Mesenchymal stem cell (in vitro differentiated cells and primary cell): Measurements from ENCODE around the gene KLK10.

Source experiments
- DNase-seq: peaks from one replicate; pipeline ENCODE4 v3.0.0-alpha.2; 2013
- H2AFZ ChIP-seq: one replicate; pipeline ENCODE4 v1.6.1; 2013; ENCODE audit warnings: low read depth, mild to moderate bottlenecking, control low read depth, inconsistent platforms, low read length, moderate library complexity
- H2AK5ac ChIP-seq: 2 replicates; pipeline ENCODE4 v1.6.1; 2013; ENCODE audit warnings: low read length, moderate library complexity, mild to moderate bottlenecking, inconsistent platforms; ENCODE audit not compliant: severe bottlenecking
- H2BK120ac ChIP-seq: one replicate; pipeline ENCODE4 v1.6.1; 2013; ENCODE audit warnings: low read depth, mild to moderate bottlenecking, inconsistent platforms, low read length, moderate library complexity
- H2BK12ac ChIP-seq, 2 experiments: one replicate each; pipeline ENCODE4 v1.6.1; 2013; ENCODE audit warnings: inconsistent platforms in 2 of 2, low read length in 2 of 2, mild to moderate bottlenecking in 2 of 2, moderate library complexity in 2 of 2, control low read depth in 1 of 2
- H2BK15ac ChIP-seq: one replicate; pipeline ENCODE4 v1.6.1; 2013; ENCODE audit warnings: mild to moderate bottlenecking, low read depth, inconsistent platforms; ENCODE audit not compliant: poor library complexity, severe bottlenecking
- H2BK5ac ChIP-seq: 2 replicates; pipeline ENCODE4 v1.6.1; 2013; ENCODE audit warnings: low read depth, mild to moderate bottlenecking, low read length, control low read depth, inconsistent platforms; ENCODE audit not compliant: poor library complexity, severe bottlenecking
- H3K14ac ChIP-seq, 2 experiments: one replicate each; pipeline ENCODE4 v1.6.1; 2013; ENCODE audit warnings: inconsistent platforms in 2 of 2, low read length in 2 of 2, control low read depth in 1 of 2, mild to moderate bottlenecking in 1 of 2, moderate library complexity in 1 of 2
- H3K18ac ChIP-seq, 2 experiments: one replicate each; pipeline ENCODE4 v1.6.1; 2013; ENCODE audit warnings: inconsistent platforms in 2 of 2, low read length in 2 of 2, control low read depth in 1 of 2, low read depth in 1 of 2, mild to moderate bottlenecking in 1 of 2
- H3K23ac ChIP-seq, 2 experiments: one replicate each; pipeline ENCODE4 v1.6.1; 2013; ENCODE audit warnings: inconsistent platforms in 2 of 2, low read length in 2 of 2, mild to moderate bottlenecking in 2 of 2, moderate library complexity in 2 of 2, control low read depth in 1 of 2
- H3K27ac ChIP-seq: 2 replicates; pipeline ENCODE4 v1.5.1; 2013; ENCODE audit warnings: mild to moderate bottlenecking, moderate library complexity, low read length, control low read depth, inconsistent platforms; ENCODE audit not compliant: poor library complexity, severe bottlenecking
- H3K27me3 ChIP-seq, 2 experiments: 2 replicates each; pipeline versions ENCODE4 v1.6.1 to v1.7.0; 2013; ENCODE audit warnings: low read length in 2 of 2, mild to moderate bottlenecking in 2 of 2, moderate library complexity in 2 of 2, control low read depth in 1 of 2, inconsistent platforms in 1 of 2; ENCODE audit not compliant: control insufficient read depth in 1 of 2, insufficient read depth in 1 of 2
- H3K36me3 ChIP-seq, 2 experiments: 2 replicates each; pipeline versions ENCODE4 v1.6.1 to v1.7.0; 2013; ENCODE audit warnings: low read length in 2 of 2, control low read depth in 1 of 2, inconsistent platforms in 1 of 2, low read depth in 1 of 2, mild to moderate bottlenecking in 1 of 2; ENCODE audit not compliant: insufficient read depth in 2 of 2, control insufficient read depth in 1 of 2
- H3K4ac ChIP-seq, 2 experiments: one replicate each; pipeline ENCODE4 v1.6.1; 2013; ENCODE audit warnings: inconsistent platforms in 2 of 2, low read length in 2 of 2, mild to moderate bottlenecking in 2 of 2, moderate library complexity in 2 of 2, control low read depth in 1 of 2, low read depth in 1 of 2
- H3K4me1 ChIP-seq: 2 replicates; pipeline ENCODE4 v1.6.1; 2013; ENCODE audit warnings: low read depth, low read length, control low read depth; ENCODE audit not compliant: control insufficient read depth, insufficient read depth
- H3K4me2 ChIP-seq: 2 replicates; pipeline ENCODE4 v1.6.1; 2013; ENCODE audit warnings: low read length, mild to moderate bottlenecking, inconsistent platforms; ENCODE audit not compliant: poor library complexity, severe bottlenecking
- H3K4me3 ChIP-seq, 2 experiments: 2 replicates each; pipeline versions ENCODE4 v1.5.1 to v1.7.0; 2013; ENCODE audit warnings: low read length in 2 of 2, mild to moderate bottlenecking in 2 of 2, control low read depth in 1 of 2, low read depth in 1 of 2; ENCODE audit not compliant: insufficient read depth in 1 of 2
- H3K79me1 ChIP-seq: replicated peaks from 2 replicates; pipeline ENCODE4 v1.6.1; 2013; ENCODE audit warnings: mild to moderate bottlenecking, control low read depth, low read length, inconsistent platforms; ENCODE audit not compliant: poor library complexity, severe bottlenecking
- H3K9ac ChIP-seq: 2 replicates; pipeline ENCODE4 v1.7.0; 2013; ENCODE audit warnings: mild to moderate bottlenecking, low read length, moderate library complexity
- H3K9me3 ChIP-seq: 2 replicates; pipeline ENCODE4 v1.7.0; 2013; ENCODE audit warnings: mild to moderate bottlenecking, low read length; ENCODE audit not compliant: control insufficient read depth
- H4K8ac ChIP-seq: one replicate; pipeline ENCODE4 v1.6.1; 2013; ENCODE audit warnings: inconsistent platforms, mild to moderate bottlenecking, low read length, moderate library complexity
- H4K91ac ChIP-seq: one replicate; pipeline ENCODE4 v1.6.1; 2013; ENCODE audit warnings: mild to moderate bottlenecking, low read length, inconsistent platforms
- WGBS: methylation state at CpG from one replicate; pipeline ENCODE4 v1.1.7; 2013; ENCODE audit warnings: mixed read lengths; 5-methylcytosine and 5-hydroxymethylcytosine counted together

The KLK10 gene

GRCh38 chr19:51043497-51043896 lies 24.0 kb upstream of the KLK10 start:
- Histone ChIP-seq H3K23ac (no peak overlapping the region), H3K9ac (no peak overlapping the region)

GRCh38 chr19:51040151-51040550 lies 20.6 kb upstream of the KLK10 start:
- Histone ChIP-seq H2BK12ac (no peak overlapping the region), H3K23ac (no peak overlapping the region), H3K18ac (no peak overlapping the region), H3K36me3 (no peaks in the 10 kb centered on the region), H4K8ac (no peak overlapping the region), H3K9me3 (no peaks in the 10 kb centered on the region), H2AK5ac (no peak overlapping the region), H3K4me3 (no peak overlapping the region), H4K91ac (no peak overlapping the region), H3K27ac (no peak overlapping the region), H2AFZ (no peak overlapping the region), H3K4me2 (no peak overlapping the region), H3K9ac (no peak overlapping the region), H3K79me1 (no peaks in the 10 kb centered on the region), H3K4me1 (no peaks in the 10 kb centered on the region), H3K14ac (no peak overlapping the region), H3K4ac (no peak overlapping the region), H2BK5ac (no peak overlapping the region), H2BK15ac (no peak overlapping the region), H3K27me3 (peaks cover 0 to 3% of the 10 kb centered on the region in 2 experiments), H2BK120ac (no peak overlapping the region)
- no CpG with 5 or more reads among the region's 6 CpGs for WGBS
- no peak for DNase-seq

More at GRCh38 chr19:51043497-51043896, 24.0 kb upstream of the KLK10 start:
- Histone ChIP-seq H3K4me1 (no peaks in the 10 kb centered on the region), H2BK12ac (no peak overlapping the region), H2AFZ (no peak overlapping the region), H3K27ac (no peak overlapping the region), H4K8ac (no peak overlapping the region), H2BK120ac (no peak overlapping the region), H2BK15ac (no peak overlapping the region), H4K91ac (no peak overlapping the region), H3K79me1 (no peaks in the 10 kb centered on the region), H3K9me3 (no peaks in the 10 kb centered on the region), H2AK5ac (no peak overlapping the region), H3K4ac (no peak overlapping the region), H3K14ac (no peak overlapping the region), H3K27me3 (peaks cover 0 to 8% of the 10 kb centered on the region in 2 experiments), H3K18ac (no peak overlapping the region), H3K36me3 (no peaks in the 10 kb centered on the region), H3K4me2 (no peak overlapping the region), H3K4me3 (no peak overlapping the region), H2BK5ac (no peak overlapping the region)
- no peak for DNase-seq
- WGBS, result 71% methylated on average over 8 of the region's 9 CpGs

DNA sequence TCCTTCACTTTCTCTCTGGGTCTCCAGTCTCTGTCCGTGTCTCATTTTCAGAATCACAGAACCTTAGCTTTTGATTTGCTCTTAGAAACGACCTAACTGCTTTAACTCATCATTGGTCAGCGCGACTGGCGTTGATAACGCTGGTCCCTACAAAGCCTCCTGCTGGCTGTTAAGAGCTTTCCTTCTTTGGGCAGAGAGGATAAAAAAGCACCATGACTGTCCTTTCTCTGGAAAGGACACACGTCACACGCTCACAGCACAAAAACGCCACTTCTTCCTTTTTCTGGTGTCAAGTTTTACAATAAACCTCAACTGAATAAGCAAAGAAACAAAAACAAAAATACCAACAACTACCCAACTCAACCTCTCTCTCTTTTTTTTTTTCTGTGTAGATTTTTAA lies 17.0 kb upstream of the KLK10 start:
- no peak overlapping the region for H3K4me2 ChIP-seq
- no peaks in the 10 kb centered on the region for H3K79me1 ChIP-seq
- no peak overlapping the region for H3K14ac ChIP-seq
- no peak overlapping the region for H2BK120ac ChIP-seq
- no peak overlapping the region for H4K91ac ChIP-seq
- no peak overlapping the region for H2BK12ac ChIP-seq
- no peak overlapping the region for H3K27ac ChIP-seq
- no peak overlapping the region for H2AFZ ChIP-seq
- no peak overlapping the region for H4K8ac ChIP-seq
- no peak overlapping the region for H3K4ac ChIP-seq
- 57% methylated on average over 9 of the region's 9 CpGs for WGBS
- peaks cover 0 to 14% of the 10 kb centered on the region in 2 experiments for H3K27me3 ChIP-seq
- no peaks in the 10 kb centered on the region for H3K36me3 ChIP-seq
- no peak overlapping the region for H3K9ac ChIP-seq
- H3K4me3 ChIP-seq, result no peak overlapping the region
- H3K23ac ChIP-seq, result no peak overlapping the region
- no peak for DNase-seq
- no peaks in the 10 kb centered on the region for H3K9me3 ChIP-seq
- no peaks in the 10 kb centered on the region for H3K4me1 ChIP-seq
- H2BK15ac ChIP-seq, result no peak overlapping the region
- no peak overlapping the region for H2BK5ac ChIP-seq
- H2AK5ac ChIP-seq, result no peak overlapping the region
- no peak overlapping the region for H3K18ac ChIP-seq

DNA sequence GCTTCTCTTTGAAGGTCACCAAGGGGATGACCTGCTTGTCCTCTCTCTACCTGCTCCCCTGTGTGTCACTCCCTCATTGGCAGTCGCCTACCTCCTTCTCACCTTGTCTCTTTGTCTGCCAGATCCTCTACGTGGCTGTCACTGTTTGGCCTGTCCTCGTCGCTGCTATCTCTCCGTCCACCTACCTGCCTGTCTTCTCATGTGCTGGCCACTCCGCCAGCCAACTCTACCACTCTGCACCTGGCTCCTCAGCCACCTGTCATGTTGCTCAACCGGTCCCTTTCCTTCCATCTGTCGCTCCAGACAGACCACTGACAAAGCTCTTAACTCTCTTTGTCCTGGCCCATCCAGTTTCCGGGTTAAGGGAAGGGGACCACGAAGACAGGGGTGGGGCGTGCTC lies 15.2 kb upstream of the KLK10 start, which contains the start of gene KLK12:
KLK12 (minus strand) TSS at position 299 of the 400 bp plus-strand sequence. CDS start 381 bp downstream, outside the sequence.
- Histone ChIP-seq H3K4ac (no peak within 1 kb of the TSS), H2AK5ac (no peak within 1 kb of the TSS), H3K4me2 (no peak within 1 kb of the TSS), H3K27ac (no peak within 1 kb of the TSS), H3K36me3 (no peaks in the 10 kb centered on the region), H3K4me3 (no peak within 1 kb of the TSS), H3K4me1 (no peaks in the 10 kb centered on the region), H3K9ac (no peak within 1 kb of the TSS), H3K9me3 (no peaks in the 10 kb centered on the region), H3K79me1 (no peaks in the 10 kb centered on the region), H3K14ac (no peak within 1 kb of the TSS), H3K27me3 (peaks cover 0 to 14% of the 10 kb centered on the region in 2 experiments), H4K91ac (no peak within 1 kb of the TSS), H3K23ac (no peak within 1 kb of the TSS), H4K8ac (no peak within 1 kb of the TSS), H2AFZ (no peak within 1 kb of the TSS), H2BK15ac (no peak within 1 kb of the TSS), H2BK120ac (no peak within 1 kb of the TSS), H2BK12ac (no peak within 1 kb of the TSS), H3K18ac (no peak within 1 kb of the TSS), H2BK5ac (no peak within 1 kb of the TSS)
- no peak for DNase-seq
- WGBS, result 59% methylated on average over 8 of the region's 11 CpGs
